SK-N-MC (cell line): ENCODE data around the gene HPN.

Experiments
- DNase-seq: peaks from one replicate; pipeline ENCODE4 v3.0.0-alpha.2; 2011; ENCODE audit warnings: low read depth, low spot score
- H3K27ac ChIP-seq: fragments of 200-600 bp; sonication (generic); 2 replicates; pipeline ENCODE4 v1.5.1; 2016; ENCODE audit warnings: mixed run types
- H3K36me3 ChIP-seq: fragments of 200-600 bp; sonication (generic); 2 replicates; pipeline ENCODE4 v1.6.1; 2017; ENCODE audit warnings: antibody characterized with exemption, low read length, mixed read lengths; ENCODE audit not compliant: insufficient read depth
- H3K4me3 ChIP-seq: fragments of 200-600 bp; sonication (generic); 2 replicates; pipeline ENCODE4 v1.5.1; 2016
- H3K9ac ChIP-seq: fragments of 200-600 bp; sonication (generic); 2 replicates; pipeline ENCODE4 v1.8.0; 2017; ENCODE audit warnings: mixed run types, mixed read lengths; ENCODE audit not compliant: insufficient read length
- H3K9me3 ChIP-seq: fragments of 200-600 bp; sonication (generic); 2 replicates; pipeline ENCODE4 v1.6.1; 2017; ENCODE audit warnings: low read depth, mild to moderate bottlenecking, antibody characterized with exemption, low read length, moderate library complexity, mixed read lengths
- EZH2 ChIP-seq: fragments of 200-600 bp; sonication (generic); IDR thresholded peaks from one replicate; pipeline ENCODE4 v1.6.1; 2017; ENCODE audit warnings: antibody characterized with exemption
- FOXP2 ChIP-seq: optimal IDR thresholded peaks from 2 replicates; pipeline ENCODE3; 2011; ENCODE audit warnings: mild to moderate bottlenecking, moderate library complexity; ENCODE audit not compliant: insufficient read depth; ENCODE audit errors: extremely low read length, control extremely low read depth
- POLR2AphosphoS5 ChIP-seq: IDR thresholded peaks from 2 replicates; pipeline ENCODE4 v1.6.1; 2012; ENCODE audit warnings: mild to moderate bottlenecking, low read depth, low read length, borderline replicate concordance

Gene HPN

GRCh38 chr19:35051796-35052195 is 10.3 kb downstream of the HPN start:
- Histone ChIP-seq H3K27ac (no peak overlapping the region), H3K36me3 (no peaks in the 10 kb centered on the region), H3K9me3 (no peaks in the 10 kb centered on the region), H3K9ac (no peak overlapping the region), H3K4me3 (no peak overlapping the region)
- TF ChIP-seq POLR2AphosphoS5 (no peak), EZH2 (no peak), FOXP2 (no peak)
- no peak for DNase-seq

DNA sequence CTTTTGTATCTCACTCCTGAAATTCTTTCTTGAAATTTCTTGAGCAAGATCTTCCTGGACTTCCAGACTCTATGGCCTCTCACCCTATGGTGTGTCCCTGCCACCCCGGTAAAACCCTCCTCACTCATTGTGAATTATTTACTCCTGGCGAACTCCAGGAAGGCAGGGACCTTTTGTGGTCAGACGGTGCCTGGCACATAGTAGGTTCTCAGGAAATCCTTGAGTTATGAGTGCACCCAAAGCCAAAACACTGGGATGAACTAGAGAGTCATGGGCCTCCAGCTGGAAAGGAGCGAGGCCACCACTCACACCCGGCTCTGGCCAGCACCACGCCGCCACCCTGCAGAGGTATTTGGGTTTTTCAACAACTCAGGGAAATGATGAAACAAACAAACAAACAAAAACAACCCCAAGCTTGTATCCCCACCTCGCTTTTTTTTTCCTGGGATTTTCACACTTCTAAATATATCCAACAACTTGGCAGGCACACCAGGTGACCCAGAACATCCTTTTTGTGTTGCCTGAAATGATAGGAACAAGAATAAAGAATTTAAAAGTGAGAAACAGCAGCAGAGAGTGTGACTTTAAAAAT is 11.2 kb downstream of the HPN start:
- Histone ChIP-seq H3K4me3 (no peak overlapping the region), H3K36me3 (no peaks in the 10 kb centered on the region), H3K9ac (no peak overlapping the region), H3K9me3 (no peaks in the 10 kb centered on the region), H3K27ac (no peak overlapping the region)
- no peak for DNase-seq
- TF ChIP-seq FOXP2 = no peak
- no peak for TF ChIP-seq EZH2
- TF ChIP-seq POLR2AphosphoS5 = no peak

GRCh38 chr19:35053667-35054293 is 12.3 kb downstream of the HPN start:
- H3K27ac ChIP-seq = no peak overlapping the region
- no peak overlapping the region for H3K4me3 ChIP-seq
- H3K9me3 ChIP-seq = no peaks in the 10 kb centered on the region
- no peak for TF ChIP-seq FOXP2
- no peak for TF ChIP-seq EZH2
- no peak for TF ChIP-seq POLR2AphosphoS5
- H3K36me3 ChIP-seq = no peaks in the 10 kb centered on the region
- DNase-seq = no peak
- H3K9ac ChIP-seq = no peak overlapping the region

- Histone ChIP-seq H3K36me3 (no peaks in the 10 kb centered on the region), H3K27ac (no peak overlapping the region), H3K4me3 (no peak overlapping the region), H3K9ac (no peak overlapping the region), H3K9me3 (no peaks in the 10 kb centered on the region)
- no peak for DNase-seq
- TF ChIP-seq POLR2AphosphoS5 (no peak), FOXP2 (no peak), EZH2 (no peak)
These were observed 13.1 kb downstream of the HPN start for GRCh38 chr19:35054626-35055025.

- no peaks in the 10 kb centered on the region for H3K36me3 ChIP-seq
- no peak for DNase-seq
- TF ChIP-seq FOXP2 = no peak
- no peak for TF ChIP-seq POLR2AphosphoS5
- TF ChIP-seq EZH2 = no peak
These were observed 14.2 kb downstream of the HPN start for GRCh38 chr19:35055715-35056179.

DNA sequence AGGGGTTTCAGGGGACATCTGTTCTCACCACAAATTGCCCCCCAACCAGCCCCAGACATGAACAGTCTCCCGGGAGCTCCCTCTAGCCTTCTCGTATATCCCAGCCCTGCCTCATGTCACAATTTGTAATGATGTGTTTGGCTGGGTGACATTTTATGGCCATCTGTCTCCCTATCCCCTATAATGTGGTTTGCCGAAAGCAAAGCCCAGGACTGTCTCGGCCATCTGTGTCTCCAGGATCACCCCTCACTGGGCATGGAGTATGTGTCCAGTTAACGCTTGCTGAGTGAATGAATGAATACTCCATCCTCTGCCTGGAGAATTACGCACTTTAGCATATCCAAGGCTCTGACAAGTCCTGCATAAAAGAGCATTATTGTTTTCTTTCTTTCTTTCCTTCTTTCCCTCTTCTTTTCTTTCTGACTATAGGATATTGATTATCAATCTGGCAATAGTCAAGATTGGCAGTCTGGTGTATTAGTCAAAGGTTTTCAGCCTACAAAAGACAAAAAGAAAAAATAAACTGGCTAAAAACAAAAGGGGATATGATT is 15.1 kb downstream of the HPN start:
- no peak for TF ChIP-seq FOXP2
- no peak for TF ChIP-seq POLR2AphosphoS5
- TF ChIP-seq EZH2 = no peak
- no peaks in the 10 kb centered on the region for H3K9me3 ChIP-seq
- no peak for DNase-seq
- H3K27ac ChIP-seq = no peak overlapping the region
- H3K36me3 ChIP-seq = no peaks in the 10 kb centered on the region
- H3K4me3 ChIP-seq = no peak overlapping the region
- no peak overlapping the region for H3K9ac ChIP-seq

More at GRCh38 chr19:35055715-35056179, 14.2 kb downstream of the HPN start:
- H3K4me3 ChIP-seq = no peak overlapping the region
- H3K9me3 ChIP-seq = no peaks in the 10 kb centered on the region
- H3K9ac ChIP-seq = no peak overlapping the region
- H3K27ac ChIP-seq = no peak overlapping the region

DNA sequence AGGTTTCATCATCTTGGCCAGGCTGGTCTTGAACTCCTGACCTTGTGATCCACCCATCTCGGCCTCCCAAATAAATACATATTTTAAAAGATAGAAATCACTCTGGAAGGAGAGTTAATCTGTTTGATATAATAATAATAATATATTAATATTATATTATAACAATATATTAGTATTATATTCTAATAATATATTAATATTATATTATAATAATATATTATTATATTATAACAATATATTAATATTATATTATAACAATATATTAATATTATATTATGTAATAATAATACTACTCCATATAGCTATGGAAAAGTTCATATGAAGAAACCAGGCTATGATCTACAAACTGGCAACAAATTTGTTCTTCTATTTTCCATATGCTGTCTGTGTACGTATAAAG is 16.8 kb downstream of the HPN start:
- Histone ChIP-seq H3K27ac (no peak overlapping the region), H3K9me3 (no peaks in the 10 kb centered on the region), H3K4me3 (no peak overlapping the region), H3K36me3 (no peaks in the 10 kb centered on the region), H3K9ac (no peak overlapping the region)
- TF ChIP-seq FOXP2 = no peak
- no peak for TF ChIP-seq POLR2AphosphoS5
- TF ChIP-seq EZH2 = no peak
- DNase-seq = no peak

DNA sequence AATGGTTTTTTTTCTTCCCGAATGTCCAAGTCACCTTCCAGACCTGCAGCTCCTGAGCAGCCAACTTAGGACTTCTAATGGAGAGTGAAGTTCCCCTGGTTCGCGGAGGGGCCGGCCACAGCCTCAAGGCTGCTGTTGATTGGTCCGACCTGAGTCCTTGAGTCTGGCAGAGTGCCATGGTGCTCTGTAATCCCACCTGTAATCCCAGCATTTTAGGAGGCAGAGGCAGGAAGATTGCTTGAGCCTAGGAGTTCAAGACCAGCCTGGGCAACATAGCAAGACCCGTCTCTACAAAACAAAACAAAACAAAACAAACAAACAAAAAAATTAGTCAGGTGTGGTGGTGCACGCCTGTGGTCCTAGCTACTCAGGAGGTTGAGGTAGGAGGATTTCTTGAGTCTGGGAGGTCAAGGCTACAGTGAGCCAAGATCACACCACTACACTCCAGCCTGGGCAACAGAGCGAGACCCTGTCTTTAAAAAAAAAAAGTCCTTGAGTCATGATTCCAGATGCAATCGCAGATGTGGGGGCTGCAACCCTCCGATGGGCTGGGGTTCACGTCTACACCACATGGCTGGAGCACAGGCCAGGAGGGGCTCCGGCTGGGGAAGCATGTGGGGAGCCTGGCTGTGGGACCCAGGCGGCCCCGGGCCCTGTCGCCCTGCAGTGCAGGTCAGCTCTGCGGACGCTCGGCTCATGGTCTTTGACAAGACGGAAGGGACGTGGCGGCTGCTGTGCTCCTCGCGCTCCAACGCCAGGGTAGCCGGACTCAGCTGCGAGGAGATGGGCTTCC is 17.7 kb downstream of the HPN start:
- TF ChIP-seq FOXP2 = no peak
- no peak for TF ChIP-seq POLR2AphosphoS5
- no peak for TF ChIP-seq EZH2
- H3K9me3 ChIP-seq = no peaks in the 10 kb centered on the region
- H3K4me3 ChIP-seq = no peak overlapping the region

More for the DNA sequence above, 17.7 kb downstream of the HPN start:
- Histone ChIP-seq H3K36me3 (no peaks in the 10 kb centered on the region), H3K9ac (no peak overlapping the region), H3K27ac (no peak overlapping the region)
- DNase-seq = no peak
